ENCODE measurements around the gene OSGIN1. TPM values are rescaled to one million over a fixed set of nuclear protein-coding genes. Genes with fewer than 3 reads are reported as not detected.

The OSGIN1 gene
- total RNA-seq, 1 donor from 2014 or later: 1.6 TPM

DNA sequence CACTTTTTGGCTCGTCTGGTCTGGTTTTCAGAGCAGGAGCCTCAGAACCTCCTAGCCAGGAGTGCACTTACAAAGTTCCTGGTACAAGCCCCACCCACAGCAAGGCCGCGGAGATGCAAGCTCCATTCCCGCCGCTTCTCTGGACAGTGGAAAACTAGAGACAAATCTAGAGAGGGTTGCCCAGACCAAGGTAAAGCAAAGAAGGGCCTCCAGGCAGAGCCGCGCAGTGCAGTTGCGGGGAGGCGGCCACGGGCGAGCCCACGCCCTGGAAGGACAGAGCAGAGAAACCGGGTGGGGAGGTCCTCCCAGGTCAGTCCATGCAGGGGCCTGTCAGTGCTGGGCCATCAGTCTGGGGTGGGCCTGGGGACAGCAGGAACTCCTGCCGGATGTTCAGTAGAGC, 11.0 kb upstream of the OSGIN1 start:
- no peaks in the 10 kb centered on the region for H3K9me3 Mint-ChIP-seq
- DNase-seq: no peak
- no peaks in the 10 kb centered on the region for H3K36me3 Mint-ChIP-seq (ENCODE audit: low read depth)
- H3K4me3 Mint-ChIP-seq: no peak overlapping the region
- no peak for TF ChIP-seq CTCF (IDR thresholded peaks at IDR 0.05)
- peaks cover 4% of the 10 kb centered on the region for H3K4me1 Mint-ChIP-seq
- H3K27me3 Mint-ChIP-seq: no peaks in the 10 kb centered on the region
- ATAC-seq (ENCODE audit: low read depth): no peak
- CTCF ChIA-PET: no interaction called here
- POLR2A ChIA-PET: no interaction called here
- no peak overlapping the region for H3K27ac Mint-ChIP-seq
- intact Hi-C loops (cut with micrococcal nuclease): no loop called here

- no peak for TF ChIP-seq CTCF (IDR thresholded peaks at IDR 0.05)
- H3K9me3 Mint-ChIP-seq: no peaks in the 10 kb centered on the region
- intact Hi-C loops (cut with micrococcal nuclease): no loop called here
- H3K36me3 Mint-ChIP-seq (ENCODE audit: low read depth): no peaks in the 10 kb centered on the region
- DNase-seq: no peak
- H3K4me1 Mint-ChIP-seq: peaks cover 4% of the 10 kb centered on the region
- ChIA-PET POLR2A (no interaction called here), CTCF (no interaction called here)
- no peak overlapping the region for H3K4me3 Mint-ChIP-seq
- ATAC-seq (ENCODE audit: low read depth): no peak
- H3K27me3 Mint-ChIP-seq: no peaks in the 10 kb centered on the region
- no peak overlapping the region for H3K27ac Mint-ChIP-seq
These were observed 10.1 kb upstream of the OSGIN1 start for GRCh38 chr16:83942815-83943515.

GRCh38 chr16:83943516-83944050, 9.5 kb upstream of the OSGIN1 start:
- no peak for TF ChIP-seq CTCF (IDR thresholded peaks at IDR 0.05)
- no peak for DNase-seq
- ChIA-PET POLR2A (no interaction called here), CTCF (no interaction called here)
- intact Hi-C loops (cut with micrococcal nuclease): no loop called here
- peaks cover 4% of the 10 kb centered on the region for H3K4me1 Mint-ChIP-seq
- no peak overlapping the region for H3K4me3 Mint-ChIP-seq
- no peaks in the 10 kb centered on the region for H3K9me3 Mint-ChIP-seq
- ATAC-seq (ENCODE audit: low read depth): no peak
- H3K36me3 Mint-ChIP-seq (ENCODE audit: low read depth): no peaks in the 10 kb centered on the region
- H3K27me3 Mint-ChIP-seq: no peaks in the 10 kb centered on the region
- H3K27ac Mint-ChIP-seq: no peak overlapping the region

- no peaks in the 10 kb centered on the region for H3K9me3 Mint-ChIP-seq
- no peaks in the 10 kb centered on the region for H3K36me3 Mint-ChIP-seq (ENCODE audit: low read depth)
- POLR2A ChIA-PET: no interaction called here
- TF ChIP-seq CTCF (IDR thresholded peaks at IDR 0.05): no peak
- no peak overlapping the region for H3K27ac Mint-ChIP-seq
- H3K4me3 Mint-ChIP-seq: no peak overlapping the region
- ATAC-seq (ENCODE audit: low read depth): no peak
- no peaks in the 10 kb centered on the region for H3K27me3 Mint-ChIP-seq
- H3K4me1 Mint-ChIP-seq: no peaks in the 10 kb centered on the region
- CTCF ChIA-PET: no interaction called here
- DNase-seq: no peak
- intact Hi-C loops (cut with micrococcal nuclease): no loop called here
These were observed 7.5 kb upstream of the OSGIN1 start for GRCh38 chr16:83945587-83945986.

- ChIA-PET POLR2A (no interaction called here), CTCF (no interaction called here)
- Mint-ChIP-seq H3K27me3 (no peaks in the 10 kb centered on the region), H3K9me3 (no peaks in the 10 kb centered on the region), H3K4me3 (no peak overlapping the region), H3K36me3 (ENCODE audit: low read depth) (no peaks in the 10 kb centered on the region), H3K27ac (no peak overlapping the region), H3K4me1 (no peaks in the 10 kb centered on the region)
- intact Hi-C loops (cut with micrococcal nuclease): no loop called here
- ATAC-seq (ENCODE audit: low read depth) (no peak), DNase-seq (no peak)
- no peak for TF ChIP-seq CTCF (IDR thresholded peaks at IDR 0.05)
These were observed 6.8 kb upstream of the OSGIN1 start for GRCh38 chr16:83946154-83946780.
